Astrocyte (in vitro differentiated cells and primary cell): ENCODE results near the gene FN3K.

Experiments
- EZH2 ChIP-seq: IDR thresholded peaks from 2 replicates; pipeline ENCODE4 v1.6.1; 2012; ENCODE audit warnings: mild to moderate bottlenecking, low read length, inconsistent platforms; ENCODE audit not compliant: insufficient read depth
- TF ChIP-seq, protein P1 (sequence below): IDR thresholded peaks from 2 replicates; pipeline ENCODE4 v1.5.1; 2011; ENCODE audit warnings: low read depth, mild to moderate bottlenecking, inconsistent platforms, low read length, moderate library complexity; ENCODE audit not compliant: insufficient read depth

DNA sequence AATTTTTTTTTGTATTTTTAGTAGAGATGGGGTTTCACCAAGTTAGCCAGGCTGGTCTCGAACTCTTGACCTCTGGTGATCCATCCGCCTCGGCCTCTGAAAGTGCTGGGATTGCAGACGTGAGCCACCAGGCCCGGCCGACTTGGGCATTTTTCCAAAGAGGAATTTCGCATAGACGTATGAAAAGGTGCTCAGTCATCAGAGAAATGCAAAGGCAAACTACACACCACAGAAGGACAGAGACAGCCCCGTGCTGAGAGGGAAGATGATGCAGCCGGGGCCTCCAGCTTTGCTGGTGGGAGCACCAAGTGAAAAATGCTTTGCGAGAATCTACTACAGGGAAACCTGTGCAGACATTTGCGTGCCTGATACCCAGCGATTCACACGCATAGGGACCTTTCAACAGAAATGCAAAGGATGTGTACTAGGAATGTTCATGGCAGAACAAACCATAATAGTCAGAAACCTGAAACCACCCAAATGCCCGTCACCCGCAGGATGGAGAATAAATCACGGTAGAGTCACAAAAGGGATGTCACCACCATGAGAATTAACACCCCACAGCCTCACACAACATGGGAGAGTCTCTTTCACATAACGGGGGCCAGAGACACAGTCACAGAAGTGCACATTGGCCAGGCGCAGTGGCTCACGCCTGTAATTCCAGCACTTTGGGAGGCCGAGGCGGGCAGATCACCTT lies 42.1 kb upstream of the FN3K start:
- TF ChIP-seq EZH2, result no peak
- TF ChIP-seq, protein P1, sequence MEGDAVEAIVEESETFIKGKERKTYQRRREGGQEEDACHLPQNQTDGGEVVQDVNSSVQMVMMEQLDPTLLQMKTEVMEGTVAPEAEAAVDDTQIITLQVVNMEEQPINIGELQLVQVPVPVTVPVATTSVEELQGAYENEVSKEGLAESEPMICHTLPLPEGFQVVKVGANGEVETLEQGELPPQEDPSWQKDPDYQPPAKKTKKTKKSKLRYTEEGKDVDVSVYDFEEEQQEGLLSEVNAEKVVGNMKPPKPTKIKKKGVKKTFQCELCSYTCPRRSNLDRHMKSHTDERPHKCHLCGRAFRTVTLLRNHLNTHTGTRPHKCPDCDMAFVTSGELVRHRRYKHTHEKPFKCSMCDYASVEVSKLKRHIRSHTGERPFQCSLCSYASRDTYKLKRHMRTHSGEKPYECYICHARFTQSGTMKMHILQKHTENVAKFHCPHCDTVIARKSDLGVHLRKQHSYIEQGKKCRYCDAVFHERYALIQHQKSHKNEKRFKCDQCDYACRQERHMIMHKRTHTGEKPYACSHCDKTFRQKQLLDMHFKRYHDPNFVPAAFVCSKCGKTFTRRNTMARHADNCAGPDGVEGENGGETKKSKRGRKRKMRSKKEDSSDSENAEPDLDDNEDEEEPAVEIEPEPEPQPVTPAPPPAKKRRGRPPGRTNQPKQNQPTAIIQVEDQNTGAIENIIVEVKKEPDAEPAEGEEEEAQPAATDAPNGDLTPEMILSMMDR, result no peak
